ENCODE measurements around the gene CARD19.

CARD19 gene

GRCh38 chr9:93064392-93065134 is 31.5 kb upstream of the CARD19 start:
- DNase-seq: peak; percentile 42 to 79 (median 68)

- no peak for DNase-seq
These were observed 30.8 kb upstream of the CARD19 start for GRCh38 chr9:93065135-93065720.

GRCh38 chr9:93066978-93067603 is 28.9 kb upstream of the CARD19 start:
- no peak for DNase-seq

GRCh38 chr9:93068956-93069355 is 27.1 kb upstream of the CARD19 start:
- DNase-seq: no peak

GRCh38 chr9:93071464-93071863 is 24.6 kb upstream of the CARD19 start:
- no peak for DNase-seq

GRCh38 chr9:93072383-93072795 is 23.6 kb upstream of the CARD19 start:
- DNase-seq: peak in 1 of 4 experiments; percentile 70

- no peak for DNase-seq
These were observed 19.8 kb upstream of the CARD19 start for GRCh38 chr9:93076101-93076791.

- DNase-seq: no peak
These were observed 19.3 kb upstream of the CARD19 start for GRCh38 chr9:93076792-93077128.

GRCh38 chr9:93077367-93077766 is 18.6 kb upstream of the CARD19 start:
- no peak for DNase-seq

- DNase-seq: no peak
These were observed 18.2 kb upstream of the CARD19 start for GRCh38 chr9:93077811-93078210.

GRCh38 chr9:93079371-93079770 is 16.6 kb upstream of the CARD19 start:
- no peak for DNase-seq

GRCh38 chr9:93080406-93080805 is 15.6 kb upstream of the CARD19 start:
- DNase-seq: no peak

- DNase-seq: no peak
These were observed 14.9 kb upstream of the CARD19 start for GRCh38 chr9:93081081-93081529.

- no peak for DNase-seq
These were observed 14.1 kb upstream of the CARD19 start for GRCh38 chr9:93081931-93082330.

GRCh38 chr9:93082841-93083411 is 13.1 kb upstream of the CARD19 start:
- DNase-seq: no peak

GRCh38 chr9:93083592-93084470 is 12.2 kb upstream of the CARD19 start:
- DNase-seq: no peak

GRCh38 chr9:93084471-93084881 is 11.5 kb upstream of the CARD19 start:
- DNase-seq: no peak

- DNase-seq: no peak
These were observed 10.3 kb upstream of the CARD19 start for GRCh38 chr9:93085676-93086075.

- DNase-seq: no peak
These were observed 9.4 kb upstream of the CARD19 start for GRCh38 chr9:93086447-93087224.

- DNase-seq: no peak
These were observed 7.9 kb upstream of the CARD19 start for GRCh38 chr9:93087971-93088655.

GRCh38 chr9:93088656-93089015 is 7.4 kb upstream of the CARD19 start:
- no peak for DNase-seq

Measured in activated naive CD4-positive, alpha-beta T cell (primary cell).